Non-pigmented ciliary epithelial cell (primary cell): ENCODE measurements around the gene ASXL1.

Experiments used
- DNase-seq: peaks from one replicate; pipeline ENCODE4 v3.0.0-alpha.2; 2010; ENCODE audit warnings: low read depth

The ASXL1 gene

DNA sequence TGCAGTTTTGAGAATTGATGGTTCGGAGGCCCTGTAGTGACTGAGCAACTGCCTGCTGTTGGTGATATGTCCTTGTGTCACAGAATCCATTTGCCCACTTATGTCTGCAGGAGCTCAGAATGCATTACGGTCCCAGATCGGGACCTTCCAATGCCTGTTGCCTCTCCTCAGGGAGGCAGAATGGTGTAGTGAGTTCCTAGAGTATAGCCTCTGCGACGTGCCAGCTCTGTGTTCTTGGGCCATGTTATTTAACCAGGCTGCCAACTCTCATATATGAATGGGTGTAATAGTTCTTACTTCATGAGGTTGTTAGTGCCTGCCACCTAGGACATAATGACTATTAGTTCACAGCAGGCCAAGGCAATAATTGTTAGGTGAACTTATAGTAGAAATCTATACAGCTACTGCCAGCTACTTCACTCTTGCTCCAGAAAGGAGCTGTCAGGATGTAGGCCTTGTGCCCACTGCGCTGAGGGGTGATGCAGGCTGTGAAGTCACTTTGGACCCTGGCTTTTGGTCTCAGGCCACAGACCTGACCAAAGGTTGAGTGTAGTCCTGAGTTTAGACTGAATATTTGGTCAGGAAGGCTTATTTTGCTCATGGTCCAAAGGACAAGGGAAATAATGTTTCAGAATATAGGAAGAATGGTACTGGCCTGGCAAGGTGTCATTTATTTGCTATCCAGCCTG lies 82.1 kb downstream of the ASXL1 start:
- DNase-seq: no peak

- no peak for DNase-seq
Observed at GRCh38 chr20:32440758-32441078, 82.6 kb downstream of the ASXL1 start.

- no peak for DNase-seq
Observed at GRCh38 chr20:32441638-32442037, 83.5 kb downstream of the ASXL1 start.

DNA sequence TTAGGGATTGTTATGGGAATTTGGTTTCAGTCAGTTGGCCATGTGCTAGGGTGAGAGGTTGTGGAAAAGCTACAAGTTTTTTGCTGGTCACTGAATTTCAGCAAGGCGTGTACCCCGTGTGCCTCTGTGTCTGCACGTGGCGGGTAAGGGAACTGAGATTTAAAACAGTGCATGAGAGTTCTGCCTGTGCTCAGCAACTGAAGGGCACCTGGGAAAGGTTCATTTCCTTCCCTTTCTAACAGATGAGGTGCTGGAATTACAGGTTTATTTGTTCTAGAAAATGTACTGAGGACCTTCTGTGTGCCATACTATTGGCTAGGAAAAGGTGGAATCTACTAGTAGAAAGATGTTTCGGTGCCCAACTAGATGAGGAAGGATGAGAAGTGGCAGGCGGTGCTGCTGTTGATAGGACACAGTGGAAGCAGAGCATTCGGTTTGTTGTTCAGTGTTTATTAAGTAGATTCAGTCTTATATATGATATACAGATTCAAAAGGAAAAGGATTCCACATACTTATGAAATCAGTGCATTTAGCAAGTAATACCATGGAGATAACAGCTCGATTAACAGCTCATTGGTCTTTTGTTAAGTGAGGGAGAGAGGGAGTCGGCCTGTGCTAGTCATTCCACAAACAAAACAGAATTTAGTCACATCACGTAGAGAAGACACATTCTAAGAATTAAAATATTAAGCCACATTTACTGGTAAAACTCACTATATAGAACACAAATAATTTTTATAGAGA lies 84.7 kb downstream of the ASXL1 start:
- DNase-seq: no peak

GRCh38 chr20:32443386-32443974 lies 85.3 kb downstream of the ASXL1 start:
- no peak for DNase-seq

GRCh38 chr20:32444474-32445220 lies 86.5 kb downstream of the ASXL1 start:
- DNase-seq: no peak

GRCh38 chr20:32445539-32446273 lies 87.6 kb downstream of the ASXL1 start:
- no peak for DNase-seq

- DNase-seq: no peak
Observed at GRCh38 chr20:32446301-32447100, 88.4 kb downstream of the ASXL1 start.

- no peak for DNase-seq
Observed at GRCh38 chr20:32447136-32448027, 89.3 kb downstream of the ASXL1 start.

- DNase-seq: no peak
Observed at GRCh38 chr20:32448306-32449056, 90.3 kb downstream of the ASXL1 start.

- no peak for DNase-seq
Observed at GRCh38 chr20:32449057-32449889, 91.1 kb downstream of the ASXL1 start.

GRCh38 chr20:32449890-32450401 lies 91.8 kb downstream of the ASXL1 start:
- no peak for DNase-seq

- DNase-seq: no peak
Observed at GRCh38 chr20:32450484-32451061, 92.4 kb downstream of the ASXL1 start.

DNA sequence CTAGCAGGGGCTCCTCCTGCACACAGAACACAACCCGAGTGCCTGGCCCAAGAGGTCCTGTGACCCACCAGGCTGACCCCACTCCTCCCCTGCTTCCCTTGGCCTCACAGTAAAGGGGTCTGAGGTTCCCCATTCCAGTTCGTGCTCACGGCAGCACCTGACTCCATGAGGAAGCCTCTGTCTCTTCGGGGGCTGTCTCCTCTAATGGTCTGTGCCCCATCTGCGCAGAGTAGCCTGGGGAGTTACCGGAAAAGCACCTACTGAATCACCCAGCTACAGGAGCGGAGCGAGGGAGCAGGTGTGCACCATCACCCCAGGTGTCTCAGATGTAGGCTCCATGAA lies 93.2 kb downstream of the ASXL1 start:
- no peak for DNase-seq

DNA sequence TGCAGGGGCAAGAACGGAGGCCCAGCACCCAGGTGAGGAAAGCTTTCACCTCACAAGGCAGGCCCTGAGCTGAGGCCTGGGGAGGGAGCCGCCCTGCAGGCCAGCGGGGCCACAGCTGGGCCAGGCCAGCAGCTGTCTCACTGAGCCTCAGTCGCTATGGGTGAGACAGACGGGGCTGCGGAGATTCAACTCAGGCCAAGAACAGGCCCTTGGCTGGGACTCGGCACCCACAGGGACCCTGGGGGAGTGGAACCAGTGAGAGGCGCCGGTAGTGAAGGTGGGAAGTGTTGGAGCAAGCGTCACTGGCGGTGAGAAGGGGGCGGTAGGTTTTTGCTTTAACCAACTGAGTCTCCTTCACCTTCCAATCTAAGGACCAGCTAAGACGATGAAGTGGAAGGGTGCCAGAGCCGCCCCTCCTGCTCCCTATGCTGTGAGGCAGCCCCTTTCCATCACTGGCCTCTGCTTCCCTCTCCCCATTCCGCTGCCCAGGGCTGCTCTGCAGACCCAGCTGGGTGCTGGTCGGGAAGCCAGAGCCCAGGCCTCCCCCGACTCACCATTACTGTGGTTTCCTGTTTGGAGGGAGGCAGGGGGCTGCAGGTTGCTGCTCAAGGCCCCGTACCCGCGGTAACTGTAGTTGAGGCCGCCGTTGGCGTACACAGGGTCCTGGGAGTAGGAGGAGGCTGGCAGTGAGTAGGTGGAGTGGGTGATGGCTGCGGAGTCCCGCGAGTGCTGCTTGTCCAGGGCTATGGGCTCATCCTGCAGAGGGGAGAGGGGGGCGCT lies 93.7 kb downstream of the ASXL1 start:
- no peak for DNase-seq

GRCh38 chr20:32452776-32453466 lies 94.8 kb downstream of the ASXL1 start:
- no peak for DNase-seq
